PC-3 (cell line): ENCODE measurements around the gene CD300LG. TPM values are rescaled to one million over a fixed set of nuclear protein-coding genes. Genes with fewer than 3 reads are reported as not detected.

Experiments used
- ATAC-seq: fragments of 200-7000 bp; cut with Tn5 transposase; 2 replicates; pipeline ENCODE4 v1.9.1; 2020; ENCODE audit warnings: mild to moderate bottlenecking, moderate library complexity
- BruUV-seq: library from RNA; stranded (reverse); fragments of 400-500 nt; replicated peaks from 2 replicates; lab custom pipeline; 2021; lab: Mats Ljungman, UMichigan
- CTCF ChIA-PET: fragments of 300-600 bp; sonication (Branson Sonifier 250); formaldehyde crosslinking; loops from one replicate; lab custom pipeline; 2022; ENCODE audit warnings: antibody characterized with exemption; lab: Charles Lee
- POLR2A ChIA-PET: fragments of 300-600 bp; sonication (Branson Sonifier 250); formaldehyde crosslinking; loops from one replicate; lab custom pipeline; 2022; ENCODE audit warnings: antibody characterized with exemption; ENCODE audit not compliant: unreplicated experiment; lab: Charles Lee
- DNase-seq: peaks from one replicate; pipeline ENCODE4 v3.0.0-alpha.2; 2015
- H2AFZ ChIP-seq: fragments of 300-600 bp; sonication (generic); 2 replicates; pipeline ENCODE4 v1.6.0; 2016; ENCODE audit warnings: antibody characterized with exemption, low read length
- H3F3A ChIP-seq: fragments of 300-600 bp; sonication (generic); one replicate; pipeline ENCODE4 v1.6.0; 2017; ENCODE audit warnings: antibody characterized with exemption, low read length, control low read depth, mild to moderate bottlenecking; ENCODE audit not compliant: unreplicated experiment
- H3K27ac ChIP-seq: fragments of 300-600 bp; sonication (generic); 2 replicates; pipeline ENCODE4 v1.5.1; 2016; ENCODE audit warnings: mild to moderate bottlenecking, low read length
- H3K27me3 ChIP-seq: fragments of 300-600 bp; sonication (generic); 2 replicates; pipeline ENCODE4 v1.6.1; 2016; ENCODE audit warnings: low read length, mixed read lengths
- H3K36me3 ChIP-seq: fragments of 300-600 bp; sonication (generic); 2 replicates; pipeline ENCODE4 v1.6.1; 2016; ENCODE audit warnings: low read depth, mixed run types, low read length, mixed read lengths
- H3K4me1 ChIP-seq: fragments of 300-600 bp; sonication (generic); 2 replicates; pipeline ENCODE4 v1.5.1; 2016; ENCODE audit warnings: low read length; ENCODE audit not compliant: insufficient read depth
- H3K4me2 ChIP-seq: fragments of 300-600 bp; sonication (generic); 2 replicates; pipeline ENCODE4 v1.6.0; 2016; ENCODE audit warnings: low read length
- H3K4me3 ChIP-seq: fragments of 300-600 bp; sonication (generic); 2 replicates; pipeline ENCODE4 v1.5.1; 2016; ENCODE audit warnings: mild to moderate bottlenecking, low read length, mixed read lengths
- H3K79me2 ChIP-seq: fragments of 300-600 bp; sonication (generic); 2 replicates; pipeline ENCODE4 v1.6.1; 2017; ENCODE audit warnings: low read length, mixed read lengths
- H3K9ac ChIP-seq: fragments of 300-600 bp; sonication (generic); 2 replicates; pipeline ENCODE4 v1.6.0; 2016; ENCODE audit warnings: mild to moderate bottlenecking, low read length
- H3K9me2 ChIP-seq: fragments of 300-600 bp; sonication (generic); replicated peaks from 2 replicates; pipeline ENCODE4 v1.6.1; 2016; ENCODE audit warnings: mixed run types, low read length, mixed read lengths
- H3K9me3 ChIP-seq: fragments of 300-600 bp; sonication (generic); 2 replicates; pipeline ENCODE4 v1.6.1; 2016; ENCODE audit warnings: low read length, mixed read lengths
- H4K20me1 ChIP-seq: fragments of 300-600 bp; sonication (generic); 2 replicates; pipeline ENCODE4 v1.6.1; 2016; ENCODE audit warnings: low read length, mixed read lengths
- CTCF ChIP-seq: fragments of 300-600 bp; sonication (generic); conservative IDR thresholded peaks from 2 replicates; pipeline ENCODE4 v1.5.1; 2017; ENCODE audit warnings: antibody characterized with exemption, low read depth, mild to moderate bottlenecking, low read length
- EZH2 ChIP-seq: fragments of 300-600 bp; sonication (generic); IDR thresholded peaks from one replicate; pipeline ENCODE4 v1.6.1; 2017; ENCODE audit warnings: antibody characterized with exemption, mild to moderate bottlenecking, low read length; ENCODE audit not compliant: unreplicated experiment
- EZH2phosphoT487 ChIP-seq: fragments of 300-600 bp; sonication (generic); IDR thresholded peaks from 2 replicates; pipeline ENCODE4 v1.6.1; 2018; ENCODE audit warnings: mild to moderate bottlenecking, antibody characterized with exemption, low read length, borderline replicate concordance
- intact Hi-C: fragments of 100-400 bp; cut with micrococcal nuclease; formaldehyde crosslinking; loops from 2 replicates; pipeline ENCODE4 v1.9.0; 2023
- total RNA-seq: library from RNA; depleted of rRNA; stranded (reverse); fragments of >200 nt; gene quantifications from 2 replicates; pipeline ENCODE4 v1.2.3, GENCODE V29; 2014

The CD300LG gene
- total RNA-seq, 1 experiment from 2014 or later, result not detected

- H2AFZ ChIP-seq, result no peak overlapping the region
- ATAC-seq (no peak), DNase-seq (no peak)
- H3K9me3 ChIP-seq, result no peaks in the 10 kb centered on the region
- no peaks in the 10 kb centered on the region for H3K36me3 ChIP-seq
- no peaks in the 10 kb centered on the region for H3K4me1 ChIP-seq
- H3K4me2 ChIP-seq, result no peak overlapping the region
- ChIA-PET POLR2A (no interaction called here), CTCF (no interaction called here)
- H3K9me2 ChIP-seq, result no peaks in the 10 kb centered on the region
- intact Hi-C loops, result no loop called here
- H3K4me3 ChIP-seq, result no peak overlapping the region
- H3K27ac ChIP-seq, result no peak overlapping the region
- no peak overlapping the region for H3K9ac ChIP-seq
- TF ChIP-seq EZH2 (no peak), CTCF (no peak), EZH2phosphoT487 (no peak)
- H3F3A ChIP-seq, result no peaks in the 10 kb centered on the region
- no peaks in the 10 kb centered on the region for H3K79me2 ChIP-seq
- H3K27me3 ChIP-seq, result peaks cover 37% of the 10 kb centered on the region
- BruUV-seq, result no TSS peak
- H4K20me1 ChIP-seq, result no peaks in the 10 kb centered on the region
Measured at GRCh38 chr17:43905400-43905984, 58.5 kb downstream of the CD300LG start.

GRCh38 chr17:43905985-43906852 lies 59.2 kb downstream of the CD300LG start:
- no peaks in the 10 kb centered on the region for H3K9me2 ChIP-seq
- H3K4me3 ChIP-seq, result no peak overlapping the region
- no peaks in the 10 kb centered on the region for H4K20me1 ChIP-seq
- H3K36me3 ChIP-seq, result no peaks in the 10 kb centered on the region
- no peak overlapping the region for H3K4me2 ChIP-seq
- no peak overlapping the region for H3K9ac ChIP-seq
- intact Hi-C loops, result no loop called here
- H3K4me1 ChIP-seq, result no peaks in the 10 kb centered on the region
- no peak for ATAC-seq
- no peak overlapping the region for H3K27ac ChIP-seq
- H2AFZ ChIP-seq, result no peak overlapping the region
- DNase-seq, result no peak
- H3K79me2 ChIP-seq, result no peaks in the 10 kb centered on the region
- CTCF ChIA-PET, result no interaction called here
- H3F3A ChIP-seq, result no peaks in the 10 kb centered on the region
- H3K27me3 ChIP-seq, result peaks cover 37% of the 10 kb centered on the region
- POLR2A ChIA-PET, result no interaction called here
- TF ChIP-seq EZH2phosphoT487, result no peak
- TF ChIP-seq EZH2, result no peak
- no peak for TF ChIP-seq CTCF
- no TSS peak for BruUV-seq
- H3K9me3 ChIP-seq, result no peaks in the 10 kb centered on the region
